HEK293 (cell line): ENCODE results near the gene TAOK3.

Experiments
- PRDM4 ChIP-seq: fragments of 450-650 bp; formaldehyde crosslinking; IDR thresholded peaks from 2 replicates; pipeline ENCODE4 v1.5.1; 2017; ENCODE audit warnings: missing biosample characterization, missing genetic modification characterization
- ZBTB17 ChIP-seq: fragments of 450-650 bp; formaldehyde crosslinking; IDR thresholded peaks from 2 replicates; pipeline ENCODE4 v1.5.1; 2016; ENCODE audit warnings: missing biosample characterization, missing genetic modification characterization
- ZNF274 ChIP-seq, 2 experiments: fragments of 200-500 bp in 1 of 2; fragments of 450-650 bp in 1 of 2; sonication (Bioruptor generic) in 1 of 2; formaldehyde crosslinking in 1 of 2; IDR thresholded peaks; 2 replicates each; pipeline versions ENCODE4 v1.5.1 to v1.6.1; 2014 to 2016; ENCODE audit warnings: borderline replicate concordance in 1 of 2, inconsistent platforms in 1 of 2, low read length in 1 of 2, missing biosample characterization in 1 of 2, missing genetic modification characterization in 1 of 2
- ZNF292 ChIP-seq: fragments of 450-650 bp; formaldehyde crosslinking; IDR thresholded peaks from 2 replicates; pipeline ENCODE4 v1.5.1; 2016; ENCODE audit warnings: low read depth, missing biosample characterization, missing genetic modification characterization, borderline replicate concordance
- TF ChIP-seq, protein P1 (sequence below): fragments of 450-650 bp; formaldehyde crosslinking; IDR thresholded peaks from 2 replicates; pipeline ENCODE4 v1.5.1; 2016; ENCODE audit warnings: missing biosample characterization, missing genetic modification characterization

DNA sequence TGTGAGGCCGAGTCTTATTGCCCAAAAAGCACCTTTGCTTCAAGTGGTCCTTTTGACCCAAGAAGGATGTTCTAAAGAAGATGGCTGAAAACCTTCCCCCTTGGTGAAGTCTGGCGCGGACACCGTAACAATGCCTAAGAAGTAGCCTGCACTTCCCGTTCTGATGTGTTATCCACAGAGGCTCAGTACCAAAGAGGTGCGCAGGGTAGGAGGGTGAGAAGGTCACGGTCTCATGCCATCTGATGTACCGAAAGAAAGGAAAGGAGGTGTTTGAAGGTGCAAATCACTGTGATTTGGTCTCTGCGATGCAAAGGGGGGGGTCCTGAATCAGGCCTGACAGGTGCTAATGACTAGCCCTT, 226.9 kb downstream of the TAOK3 start:
- TF ChIP-seq ZNF274 (IDR thresholded peaks at IDR 0.05; ENCODE audit: low read length) (no peak), ZNF274 (tag by site-specific recombination; IDR thresholded peaks at IDR 0.05; ENCODE audit: borderline replicate concordance) (no peak), PRDM4 (tag by site-specific recombination) (no peak), ZNF292 (no peak), ZBTB17 (tag by site-specific recombination) (no peak)
- TF ChIP-seq, protein P1, sequence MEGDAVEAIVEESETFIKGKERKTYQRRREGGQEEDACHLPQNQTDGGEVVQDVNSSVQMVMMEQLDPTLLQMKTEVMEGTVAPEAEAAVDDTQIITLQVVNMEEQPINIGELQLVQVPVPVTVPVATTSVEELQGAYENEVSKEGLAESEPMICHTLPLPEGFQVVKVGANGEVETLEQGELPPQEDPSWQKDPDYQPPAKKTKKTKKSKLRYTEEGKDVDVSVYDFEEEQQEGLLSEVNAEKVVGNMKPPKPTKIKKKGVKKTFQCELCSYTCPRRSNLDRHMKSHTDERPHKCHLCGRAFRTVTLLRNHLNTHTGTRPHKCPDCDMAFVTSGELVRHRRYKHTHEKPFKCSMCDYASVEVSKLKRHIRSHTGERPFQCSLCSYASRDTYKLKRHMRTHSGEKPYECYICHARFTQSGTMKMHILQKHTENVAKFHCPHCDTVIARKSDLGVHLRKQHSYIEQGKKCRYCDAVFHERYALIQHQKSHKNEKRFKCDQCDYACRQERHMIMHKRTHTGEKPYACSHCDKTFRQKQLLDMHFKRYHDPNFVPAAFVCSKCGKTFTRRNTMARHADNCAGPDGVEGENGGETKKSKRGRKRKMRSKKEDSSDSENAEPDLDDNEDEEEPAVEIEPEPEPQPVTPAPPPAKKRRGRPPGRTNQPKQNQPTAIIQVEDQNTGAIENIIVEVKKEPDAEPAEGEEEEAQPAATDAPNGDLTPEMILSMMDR (tag by site-specific recombination), result no peak
